Measurements from ENCODE around the gene TBC1D10A.

The TBC1D10A gene

DNA sequence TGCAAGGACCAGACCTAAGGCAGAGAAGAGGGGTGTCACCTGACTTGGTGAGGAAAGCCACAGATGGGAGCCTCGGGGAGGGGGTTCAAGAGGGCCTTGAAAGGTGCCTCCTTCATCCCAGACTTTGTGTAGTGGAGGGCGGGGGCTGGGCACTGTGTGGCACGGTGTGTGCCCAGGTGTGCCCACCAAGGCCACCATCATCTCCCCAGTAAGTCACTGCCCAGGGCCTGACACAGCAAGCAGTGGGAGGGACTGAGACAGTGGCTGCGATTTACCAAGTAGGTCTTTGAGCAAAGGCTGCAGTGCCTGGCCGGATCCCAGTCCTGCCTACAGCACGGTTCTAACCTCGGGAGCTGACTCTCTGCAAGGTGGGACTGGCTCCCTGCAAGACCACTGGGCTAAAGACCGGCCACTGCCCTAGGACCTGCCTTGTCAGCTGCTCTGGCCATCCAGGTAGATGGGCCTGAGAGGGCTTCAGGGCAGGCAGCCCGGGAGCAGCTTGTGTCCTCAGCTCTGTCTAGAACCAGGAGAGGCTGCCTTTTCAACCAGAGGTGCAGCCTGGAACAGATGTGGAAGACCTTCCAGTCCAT lies 61.5 kb downstream of the TBC1D10A start:
- DNase-seq, result no peak

DNA sequence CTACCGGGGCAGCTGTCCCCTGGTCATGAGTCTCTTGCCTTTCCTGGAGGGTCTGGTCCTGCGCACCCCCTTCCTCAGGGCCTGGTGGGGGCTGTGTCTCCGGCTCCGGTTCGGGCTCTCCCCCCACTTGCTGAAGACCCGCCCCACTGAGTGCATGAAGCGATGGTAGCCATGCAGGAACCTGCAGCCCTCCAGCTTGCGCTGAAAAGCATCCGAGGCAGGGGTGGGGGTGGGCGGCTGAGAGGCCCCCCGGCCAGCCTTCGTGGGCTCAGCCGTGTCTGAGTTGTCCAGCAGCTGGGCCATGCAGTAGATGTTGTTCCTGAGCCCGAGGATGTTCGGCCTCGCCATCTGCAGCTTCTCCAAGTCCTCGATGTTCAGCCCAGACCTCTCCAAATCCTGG lies 62.9 kb downstream of the TBC1D10A start:
- DNase-seq, result no peak

DNA sequence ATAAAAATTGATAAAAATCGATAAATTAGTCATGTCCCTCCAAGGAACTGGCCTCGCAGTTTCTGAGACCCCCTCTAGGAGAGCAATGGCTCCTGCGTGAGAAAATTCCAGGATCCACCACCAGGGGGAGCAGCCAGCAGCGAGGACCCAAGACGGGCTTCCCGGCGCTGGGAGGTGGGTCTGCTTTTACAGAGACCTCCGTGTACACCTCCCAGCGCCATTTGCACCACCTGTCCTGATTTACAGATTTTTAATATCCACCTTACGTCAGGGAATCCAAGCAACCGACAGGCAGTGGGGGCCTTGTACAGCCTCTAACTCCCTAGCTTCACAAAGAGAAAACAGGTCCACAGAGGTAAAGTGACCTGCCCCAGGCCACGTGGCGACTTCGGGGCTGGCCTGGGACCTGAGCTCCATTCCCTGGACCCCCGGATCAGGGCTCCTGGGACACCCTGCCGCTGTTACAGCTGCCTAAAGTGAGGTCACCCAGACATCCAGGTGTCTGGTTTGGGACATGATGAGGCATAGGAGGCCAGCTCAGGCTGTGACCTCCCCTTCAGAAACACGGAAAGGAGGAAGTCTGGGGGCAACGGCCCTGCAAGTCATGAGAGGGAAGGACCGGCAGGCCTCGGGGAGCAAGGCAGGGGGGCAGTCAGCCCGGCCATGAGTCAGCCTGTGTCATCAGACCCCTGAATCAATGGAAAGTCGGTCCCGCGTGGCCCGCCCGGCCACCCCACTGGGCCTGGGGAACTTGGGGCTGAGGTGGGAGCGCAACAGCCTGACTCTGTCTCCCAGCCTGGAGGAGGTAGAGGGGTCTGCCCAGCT lies 63.6 kb downstream of the TBC1D10A start:
- DNase-seq, result peak; percentile 89

DNA sequence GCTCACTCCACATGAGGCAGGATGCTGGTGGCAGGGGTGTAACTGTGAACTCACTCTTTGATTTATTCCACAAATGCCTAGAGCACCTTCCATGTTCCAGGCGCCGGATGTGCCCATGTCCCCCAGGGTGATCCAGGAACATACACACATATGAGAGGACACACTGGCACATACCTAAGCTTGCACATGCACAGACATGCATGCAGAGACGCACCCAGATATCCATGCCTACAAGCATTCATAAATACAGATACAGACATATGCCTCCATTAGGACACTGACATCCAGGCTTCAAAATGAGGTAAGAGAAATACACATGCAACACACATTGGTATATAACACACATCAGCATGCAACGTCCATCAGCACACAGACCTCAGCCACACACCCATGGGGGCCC lies 64.6 kb downstream of the TBC1D10A start:
- DNase-seq, result no peak

DNA sequence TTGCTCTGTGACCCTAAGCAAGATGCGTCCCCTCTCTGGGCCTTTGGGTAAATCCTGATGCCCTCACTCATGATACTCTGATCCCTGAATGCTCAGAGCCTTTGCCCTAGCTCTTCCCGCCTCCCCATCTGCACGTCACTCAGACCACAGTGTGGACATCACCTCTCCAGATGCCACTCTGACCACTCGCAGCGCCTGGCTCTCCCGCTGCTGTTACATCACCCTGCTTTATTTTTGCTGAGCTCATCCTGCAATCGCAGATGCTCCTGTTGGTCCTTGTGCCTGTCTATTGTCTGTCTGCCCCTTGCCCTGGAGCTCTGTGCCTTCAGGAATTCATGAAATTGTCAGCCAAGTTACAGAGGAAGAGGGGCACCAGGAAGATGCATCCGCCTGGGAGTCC lies 65.6 kb downstream of the TBC1D10A start:
- DNase-seq, result no peak

DNA sequence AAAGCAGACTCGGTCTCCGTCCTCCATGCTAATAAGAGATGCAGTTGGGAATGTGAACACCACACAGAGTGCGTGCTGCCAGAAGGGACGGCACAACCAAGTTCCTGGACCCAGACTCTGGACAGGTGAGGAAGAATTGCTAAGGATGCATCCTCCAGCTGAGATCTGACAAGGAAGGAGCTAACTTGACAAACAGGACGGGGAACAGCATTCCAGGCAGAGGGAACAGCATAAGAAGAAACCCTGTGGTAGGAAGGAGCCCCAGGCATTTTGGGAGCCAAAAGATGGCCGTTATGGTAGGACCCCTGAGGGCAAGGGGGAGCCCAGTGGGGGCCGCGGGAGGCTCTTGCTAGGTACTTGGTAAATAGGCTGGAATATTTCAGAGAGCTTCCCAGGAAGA lies 66.1 kb downstream of the TBC1D10A start:
- no peak for DNase-seq

DNA sequence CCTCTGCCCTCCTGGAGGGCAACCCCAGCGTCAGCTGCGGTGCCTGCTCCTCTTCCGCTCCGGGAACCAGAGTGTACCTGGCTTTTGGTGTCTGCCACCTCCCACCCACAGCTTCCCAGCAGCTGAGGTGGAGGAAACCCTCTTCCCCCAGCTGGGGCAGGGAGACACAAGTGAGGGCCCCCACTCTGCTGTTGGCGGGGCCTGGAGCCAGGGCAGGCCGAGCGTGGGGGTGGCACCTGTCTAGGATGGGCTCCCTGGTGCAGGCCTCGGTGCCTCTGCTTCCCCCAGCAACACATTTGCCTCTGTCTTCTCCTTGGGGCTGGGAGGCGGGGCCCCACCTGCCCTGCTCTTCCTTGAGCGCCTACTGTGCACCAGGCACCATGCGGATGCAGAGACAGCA lies 66.5 kb downstream of the TBC1D10A start:
- DNase-seq, result no peak

DNA sequence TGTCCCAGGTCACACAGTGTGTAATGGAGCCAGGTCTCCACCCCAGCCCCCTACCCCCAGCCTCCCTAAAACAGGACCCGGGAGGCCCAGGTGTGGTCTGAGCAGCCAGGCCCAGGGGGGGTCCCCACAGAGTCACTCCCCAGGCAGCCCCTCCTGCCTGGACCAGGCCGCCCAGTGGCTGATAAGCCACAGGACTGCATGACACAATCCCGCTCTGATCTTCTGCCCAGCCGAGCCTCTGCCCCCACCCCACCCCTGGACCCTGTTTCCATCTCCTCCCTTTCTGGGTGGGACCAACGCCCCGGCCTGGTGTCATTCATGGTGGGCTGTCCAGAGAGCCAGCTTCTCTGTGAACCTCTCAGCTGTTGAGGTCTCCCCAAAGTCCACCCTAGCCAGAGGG lies 72.4 kb downstream of the TBC1D10A start:
- DNase-seq, result no peak

DNA sequence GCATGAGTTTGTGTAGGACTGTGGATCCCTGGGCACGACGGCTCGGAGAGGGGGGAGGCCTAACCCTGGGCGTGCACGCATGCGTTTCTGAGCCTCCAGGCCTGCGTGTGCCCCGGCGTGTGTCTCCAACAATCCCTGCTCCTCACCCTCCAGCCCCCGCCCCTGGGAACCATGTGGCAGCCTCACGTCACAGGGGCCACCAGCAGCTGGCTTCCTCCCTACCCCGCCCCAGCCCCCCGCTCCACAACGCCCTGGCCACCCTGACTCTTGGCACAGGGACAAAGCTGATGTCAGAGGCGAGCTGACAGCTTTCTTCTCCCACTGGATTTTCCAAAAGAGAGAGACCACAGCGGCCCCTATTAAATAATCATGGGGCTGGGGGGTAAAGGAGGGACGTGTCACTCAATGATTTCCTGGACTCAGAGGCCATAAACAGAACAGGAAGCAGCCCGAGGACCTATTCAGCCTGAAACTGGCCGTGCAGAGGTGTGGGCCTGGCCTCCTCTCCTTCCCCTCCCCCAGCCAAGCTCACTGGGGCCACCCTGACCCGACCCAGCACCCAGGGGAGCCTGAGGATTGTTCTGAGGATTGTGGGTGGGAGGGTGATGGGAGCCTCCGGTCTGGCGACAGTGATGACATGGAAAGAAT lies 73.4 kb downstream of the TBC1D10A start:
- DNase-seq, result no peak

DNA sequence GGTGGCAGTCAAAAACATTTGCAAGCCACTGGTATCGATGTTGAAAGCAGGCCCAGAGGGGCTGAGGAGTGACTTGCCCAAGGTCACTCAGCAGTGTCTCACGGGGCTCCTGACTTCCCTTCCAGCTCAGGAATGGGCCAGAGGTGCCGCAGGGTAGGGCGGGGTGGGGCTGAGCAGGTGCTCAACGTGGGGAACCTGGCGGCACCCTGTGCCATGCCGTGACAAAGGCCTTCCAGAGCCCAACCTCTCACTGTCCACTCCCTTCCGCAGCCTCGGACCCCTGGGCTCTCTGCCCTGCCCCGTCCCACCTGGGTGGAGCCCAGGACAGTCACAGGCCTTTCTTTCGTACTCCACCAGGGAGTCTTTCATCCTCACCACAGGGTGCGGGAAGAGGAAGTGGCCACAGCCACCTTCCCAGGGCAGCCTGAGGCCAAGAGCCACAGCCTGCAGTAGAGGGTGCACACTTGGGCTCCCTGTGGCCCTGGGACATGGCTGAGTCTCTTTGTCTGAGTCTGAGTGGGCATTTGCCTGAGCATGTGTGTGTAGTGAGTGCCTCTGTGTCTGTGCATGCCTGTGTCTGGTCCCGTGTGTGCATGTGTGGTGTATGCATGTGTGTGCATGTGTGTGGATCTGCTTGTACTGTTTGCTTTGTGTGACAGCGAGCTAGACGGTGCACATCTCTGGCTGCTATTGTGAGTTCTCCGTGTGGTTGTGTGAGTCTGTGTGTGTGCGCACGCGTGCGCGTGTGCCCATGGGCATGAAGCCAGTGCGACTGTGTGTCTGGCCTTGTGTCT lies 74.1 kb downstream of the TBC1D10A start:
- no peak for DNase-seq

DNA sequence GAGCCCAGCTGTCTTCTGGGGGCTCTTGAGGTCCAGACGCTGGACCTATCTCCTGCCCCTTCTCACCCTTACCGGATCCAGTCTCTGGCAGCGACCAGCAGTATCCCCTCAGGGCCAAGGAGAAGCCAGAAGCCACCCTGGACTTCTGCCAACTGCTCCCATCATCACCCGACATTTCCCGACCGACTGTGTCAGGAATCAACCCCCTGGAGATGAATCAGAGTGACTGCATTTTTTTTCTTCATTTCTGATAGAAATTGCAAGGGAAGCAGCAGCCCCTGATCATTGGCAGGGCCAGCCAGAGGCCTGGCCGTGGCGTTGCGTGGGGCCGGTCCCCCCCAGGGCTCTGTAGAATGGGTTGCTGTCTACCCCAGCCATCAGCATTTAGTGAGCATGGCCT lies 75.0 kb downstream of the TBC1D10A start:
- DNase-seq, result no peak

DNA sequence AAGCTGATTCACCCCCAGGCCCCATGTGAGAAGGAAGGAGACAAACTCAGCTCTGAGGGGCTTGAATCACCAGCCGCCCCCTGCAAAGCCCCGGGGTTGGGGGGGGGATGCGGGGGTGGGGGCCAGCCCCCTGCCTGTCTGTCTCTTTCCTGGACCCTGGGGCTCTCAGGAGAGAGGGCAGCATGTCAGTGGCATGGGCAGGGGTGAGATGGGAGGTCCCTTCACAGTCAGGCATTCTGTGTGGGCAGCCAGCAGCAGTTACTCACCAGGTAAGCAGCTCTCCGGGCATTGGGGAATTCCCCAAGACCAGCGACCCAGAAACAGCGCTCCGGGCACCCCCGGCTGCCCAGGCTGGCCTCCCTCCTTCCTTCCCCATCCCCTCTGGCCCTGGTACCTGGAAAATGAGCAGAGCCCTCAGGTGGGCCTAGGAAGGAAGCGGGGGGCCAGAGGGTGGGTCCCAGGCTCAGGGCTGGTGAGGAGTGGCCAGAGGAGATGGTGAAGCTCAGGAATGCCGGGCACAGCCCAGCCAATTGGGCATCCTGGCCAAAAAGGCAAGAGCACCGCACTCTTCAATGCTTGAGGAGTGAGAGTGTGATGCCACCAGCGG lies 76.0 kb downstream of the TBC1D10A start:
- peak; percentile 72 for DNase-seq

DNA sequence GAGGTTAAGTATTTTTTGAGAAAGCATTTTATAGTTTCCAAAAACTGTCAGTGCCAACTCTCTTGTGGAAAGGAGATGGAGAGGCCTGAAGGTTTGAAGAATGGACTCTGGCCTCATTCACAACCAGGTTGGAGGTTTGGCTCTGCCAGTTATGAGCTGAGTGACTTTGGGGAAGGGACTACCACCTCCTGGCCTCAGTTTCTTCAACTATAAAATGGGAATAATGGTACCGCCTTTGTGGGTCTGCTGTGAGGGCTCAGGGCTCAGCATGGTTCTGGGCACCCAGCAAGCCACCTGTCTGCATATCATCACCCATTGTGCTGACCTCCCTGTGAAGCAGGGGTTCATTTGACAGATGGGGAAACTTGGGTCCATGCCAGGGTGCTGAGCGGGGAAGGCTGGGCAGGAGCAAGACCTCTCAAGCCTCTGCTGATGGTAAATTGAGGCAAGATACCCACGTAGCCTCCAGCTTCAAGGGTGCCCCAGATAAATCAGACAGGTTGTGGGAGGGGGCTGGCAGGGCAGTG lies 76.6 kb downstream of the TBC1D10A start:
- DNase-seq, result no peak

DNA sequence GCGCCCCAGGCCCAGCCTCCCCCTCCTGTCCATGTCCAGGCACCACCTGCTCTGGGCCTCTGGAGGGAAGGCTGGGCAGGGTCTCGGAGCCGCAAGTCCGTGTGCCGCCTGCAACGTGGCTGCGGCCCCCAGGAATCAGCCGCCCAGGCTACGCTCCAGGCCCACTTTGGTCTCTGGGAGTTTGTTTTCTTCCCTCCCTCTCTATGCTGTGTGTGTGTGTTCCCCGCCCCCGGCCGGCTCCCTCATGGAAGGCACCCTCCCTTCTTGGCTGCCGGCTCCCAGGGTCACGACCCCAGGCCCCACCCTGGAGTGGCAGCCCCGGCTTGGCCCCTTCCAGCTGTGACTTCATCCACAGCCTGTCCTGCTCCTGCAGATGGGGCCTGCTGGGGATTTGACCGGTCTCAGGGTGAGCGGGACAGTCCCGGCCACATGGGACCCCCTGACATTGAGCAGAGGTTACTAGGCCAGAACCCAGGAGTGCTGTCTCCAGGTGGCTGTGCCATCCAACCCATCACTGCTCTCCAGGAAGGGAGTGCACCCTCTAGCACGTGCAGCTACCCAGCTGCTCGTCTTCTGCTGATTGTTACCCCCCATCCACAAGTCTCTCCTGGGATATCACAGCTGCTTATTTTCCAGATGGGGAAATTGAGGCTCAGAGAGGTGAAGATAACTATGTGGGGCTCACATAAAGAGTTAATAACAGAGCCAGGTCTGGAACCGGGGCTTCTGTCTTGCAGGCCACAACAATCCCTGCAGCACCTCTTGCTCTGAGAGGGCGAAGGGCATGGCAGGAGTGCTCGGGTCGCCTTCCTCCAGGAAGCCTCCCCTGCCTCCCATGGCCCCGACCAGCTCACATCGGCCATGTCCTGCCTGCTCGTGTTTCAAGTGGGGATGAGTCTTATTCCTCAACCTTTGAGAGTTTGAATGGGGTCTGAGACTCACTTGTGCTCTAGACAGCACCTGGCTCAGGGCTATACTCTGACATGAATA lies 77.4 kb downstream of the TBC1D10A start:
- DNase-seq, result no peak

DNA sequence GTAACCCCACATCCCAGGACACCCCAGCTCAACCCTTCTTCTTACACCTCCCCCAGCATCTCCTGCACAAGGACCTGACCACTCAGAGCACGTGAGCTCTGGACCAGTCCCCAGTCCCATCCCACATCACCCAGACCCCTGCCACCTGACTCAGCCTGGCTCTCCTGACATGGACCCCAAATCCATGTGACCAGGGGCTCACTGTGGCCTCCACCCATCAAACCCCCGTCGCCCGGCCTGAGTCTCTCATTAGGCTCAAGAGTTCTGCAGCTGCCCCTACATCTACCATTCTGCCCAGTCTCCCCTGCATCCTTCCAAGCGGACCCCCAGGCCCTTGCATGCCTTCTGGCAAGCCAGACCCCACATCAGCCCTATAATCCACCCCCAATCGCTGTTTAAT lies 78.3 kb downstream of the TBC1D10A start:
- no peak for DNase-seq

DNA sequence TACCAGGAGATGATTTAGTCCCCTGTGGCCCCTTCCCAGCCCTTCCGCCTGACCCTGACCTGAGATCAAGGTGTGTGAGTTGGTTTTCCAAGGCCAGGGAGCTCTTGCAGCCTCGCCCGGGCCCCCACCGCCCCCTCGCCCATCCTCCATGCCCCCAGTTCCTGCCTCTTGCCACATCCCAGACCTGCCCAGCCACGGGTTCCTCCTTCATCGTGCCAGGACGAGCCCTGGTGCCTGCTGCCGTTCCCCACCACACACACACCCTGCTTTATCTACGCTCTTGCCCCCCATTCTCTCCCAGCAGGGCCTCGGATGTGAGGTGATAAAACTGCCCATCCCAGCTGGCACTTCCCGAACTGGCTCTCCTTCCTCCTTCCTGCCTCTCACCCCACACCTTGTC lies 78.8 kb downstream of the TBC1D10A start:
- DNase-seq, result no peak

DNA sequence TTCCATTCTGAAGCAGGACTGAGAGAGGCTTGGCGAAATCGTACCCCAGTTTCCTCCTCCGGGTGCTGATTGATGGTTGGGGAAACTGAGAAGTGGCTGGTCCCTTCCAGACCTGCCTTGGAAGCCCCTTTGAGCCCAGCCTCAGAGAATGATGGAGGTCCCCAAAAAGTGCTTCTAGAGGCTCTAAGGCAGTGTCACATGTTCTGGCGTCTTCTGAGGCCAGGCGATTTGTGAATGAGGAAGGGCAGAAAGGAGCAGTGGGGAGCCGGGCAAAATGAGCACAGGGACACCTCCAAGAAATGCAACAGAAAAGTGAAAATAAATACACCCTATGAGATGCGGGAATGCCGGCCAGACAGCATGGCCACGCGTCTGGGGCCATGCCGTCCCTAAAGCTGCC lies 79.2 kb downstream of the TBC1D10A start:
- no peak for DNase-seq

DNA sequence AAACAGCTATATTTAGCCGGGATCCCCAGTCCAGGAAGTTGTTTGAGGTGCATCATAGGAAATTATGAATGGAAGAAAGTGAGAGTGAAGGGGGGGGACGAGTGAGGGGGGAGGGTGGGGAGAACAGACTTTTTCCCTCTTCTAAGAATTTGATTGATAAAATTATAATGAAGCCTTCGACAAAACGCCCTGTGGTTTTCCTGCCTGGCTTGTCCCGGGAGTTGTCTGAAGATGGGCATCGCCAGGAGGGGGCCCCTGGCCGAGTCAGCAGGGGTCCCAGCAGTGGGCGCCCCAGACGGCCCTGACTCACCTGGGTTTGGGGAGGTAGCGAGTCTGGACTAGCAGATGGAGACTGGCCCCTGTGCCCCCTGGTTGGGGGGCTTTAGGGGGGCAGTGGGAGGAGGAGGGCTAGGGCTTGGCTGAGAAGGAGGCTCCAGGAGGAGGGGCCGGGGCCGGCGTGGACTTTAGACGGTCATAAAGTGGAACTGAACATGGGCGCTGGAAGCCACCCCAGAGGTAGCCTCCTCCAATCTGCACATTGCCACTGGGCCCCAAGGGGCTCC lies 79.8 kb downstream of the TBC1D10A start:
- peak; percentile 56 for DNase-seq

DNA sequence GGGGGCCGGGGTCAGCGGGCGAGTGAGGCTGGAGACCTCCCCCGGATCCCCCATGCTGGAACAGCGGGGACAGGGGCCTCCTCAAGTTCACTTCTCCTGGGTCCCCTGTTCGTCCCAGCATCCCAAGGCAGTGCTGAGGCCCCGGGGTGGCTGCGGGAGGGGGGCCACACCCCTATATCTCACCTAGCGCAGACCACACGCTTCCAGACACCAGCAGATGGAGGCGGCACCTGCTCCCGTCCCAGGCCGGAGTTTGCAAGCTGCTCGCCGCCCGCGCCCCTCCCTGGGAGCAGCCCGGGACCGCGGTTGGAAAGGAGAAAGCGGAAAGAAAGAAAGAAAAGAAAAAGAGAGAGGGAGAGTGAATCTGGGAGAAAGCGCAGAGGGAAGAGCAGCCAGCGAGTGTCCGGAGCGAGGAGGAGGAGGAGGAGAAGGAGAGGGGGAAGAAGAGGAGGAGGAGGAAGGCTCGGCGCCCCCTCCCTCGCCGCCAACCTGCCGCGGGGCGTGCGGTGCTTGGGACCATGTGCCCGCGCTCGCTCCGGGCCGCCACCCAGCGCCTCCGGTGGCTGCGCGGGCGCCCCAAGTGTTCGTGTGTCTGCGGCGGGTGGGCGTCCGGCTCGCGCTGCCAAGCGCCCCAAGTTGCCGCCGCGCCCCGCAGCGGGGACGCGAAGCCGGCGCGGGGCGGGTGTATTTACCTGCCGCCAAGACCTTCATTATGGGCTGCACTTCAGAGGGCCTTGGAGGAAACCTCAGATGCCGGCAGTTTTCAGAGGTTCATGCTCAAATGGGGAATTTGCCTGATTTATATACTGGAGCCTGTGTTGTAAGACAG lies 80.5 kb downstream of the TBC1D10A start, which contains the start of gene LIF:
Gene LIF (minus strand): TSS at position 775 of the 829 bp plus-strand sequence. CDS start 64 bp downstream, at position 711.
- DNase-seq, result peak; percentile 75
